Endothelial cell of hepatic sinusoid (primary cell): Measurements from ENCODE around the gene RXRA.

Experiments
- in situ Hi-C: cut with HindIII; loops from 2 replicates; pipeline ENCODE4 v1.10.0; 2017; ENCODE audit warnings: low sequenced_read_pairs

Gene RXRA

DNA sequence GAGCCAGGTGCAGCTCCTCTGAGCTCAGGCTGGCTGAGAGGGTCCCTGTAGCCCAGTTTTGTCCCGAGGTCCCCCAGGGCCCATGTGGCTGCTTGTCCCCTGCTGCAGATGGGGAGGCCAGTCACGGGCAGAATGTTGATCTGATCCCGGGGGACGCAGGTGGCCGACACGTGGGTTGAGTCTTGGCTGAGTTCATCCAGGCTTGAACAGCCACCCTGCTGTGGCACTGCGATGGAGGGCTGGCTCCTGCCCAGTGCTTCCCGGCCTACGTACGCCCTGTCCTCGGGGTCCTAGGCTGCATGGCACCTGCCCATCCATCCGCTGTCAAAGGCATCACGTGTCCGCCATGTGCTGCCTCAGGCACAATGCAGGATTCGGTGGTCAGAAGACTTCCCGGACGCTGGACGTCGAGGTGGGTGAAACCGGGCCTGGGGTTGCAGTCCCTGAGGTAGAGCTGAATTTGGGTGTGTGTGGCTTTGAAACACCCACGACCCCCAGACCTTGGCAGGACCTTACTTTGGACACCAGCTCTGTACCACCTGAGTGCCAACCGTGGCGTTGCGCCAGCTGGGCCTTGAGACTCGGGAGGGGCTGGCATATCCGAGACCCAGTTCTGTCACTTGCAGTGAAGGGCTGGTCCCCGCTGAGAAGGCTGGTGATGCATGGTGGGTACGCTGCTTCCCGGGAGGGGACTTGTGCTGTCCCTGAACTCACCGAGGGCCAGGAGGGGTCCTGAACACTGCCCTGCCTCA lies 22.3 kb downstream of the RXRA start:
- in situ Hi-C loops, result no loop called here

DNA sequence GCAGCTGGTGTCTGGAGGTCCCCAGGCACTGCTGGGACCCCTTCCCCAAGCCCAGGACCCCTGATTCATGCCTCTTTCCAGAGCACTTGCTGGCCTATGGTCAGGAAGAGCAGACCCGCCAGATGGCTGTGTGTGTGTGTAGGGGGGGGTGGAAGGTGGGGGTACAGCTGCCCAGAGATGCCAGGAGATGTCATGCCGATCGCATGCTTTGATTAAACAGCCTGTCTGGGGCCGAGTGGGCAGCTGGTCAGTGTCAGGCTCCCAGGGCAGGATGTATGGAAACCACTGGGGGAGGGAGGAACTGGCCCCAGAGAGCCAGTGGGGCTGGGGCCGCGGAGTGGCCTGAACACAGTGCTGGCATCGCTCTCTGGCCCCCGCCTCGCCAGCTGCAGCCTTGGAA lies 23.7 kb downstream of the RXRA start:
- in situ Hi-C loops, result no loop called here

DNA sequence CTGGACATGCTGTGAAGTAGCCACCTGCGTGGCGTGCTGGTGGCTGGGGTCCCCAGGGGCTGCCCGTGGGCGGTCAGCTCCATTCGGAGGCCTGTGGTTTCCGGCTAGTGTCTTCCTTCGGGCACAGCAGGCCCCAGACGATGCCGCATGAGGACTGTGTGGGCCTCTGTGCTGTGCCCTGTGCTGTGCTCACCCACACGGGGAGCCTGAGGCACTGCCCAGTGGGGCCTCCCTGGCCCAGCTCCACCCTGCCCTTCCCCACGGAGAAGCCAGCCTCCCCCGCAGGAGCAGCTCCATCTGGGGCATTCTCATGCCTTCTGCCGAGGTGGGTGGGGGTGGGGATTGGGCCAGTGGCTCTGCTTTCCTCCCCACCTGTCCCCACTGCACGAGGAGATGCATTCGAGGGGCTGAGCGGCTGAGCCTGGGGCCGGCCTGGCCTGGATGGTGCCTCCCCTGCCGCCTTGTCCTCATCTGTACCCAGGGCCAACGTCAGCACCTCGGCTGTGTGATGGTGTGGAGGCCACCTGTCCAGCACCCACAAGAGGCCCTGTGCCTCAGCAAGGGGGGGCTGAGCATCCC lies 24.2 kb downstream of the RXRA start:
- in situ Hi-C loops, result no loop called here

DNA sequence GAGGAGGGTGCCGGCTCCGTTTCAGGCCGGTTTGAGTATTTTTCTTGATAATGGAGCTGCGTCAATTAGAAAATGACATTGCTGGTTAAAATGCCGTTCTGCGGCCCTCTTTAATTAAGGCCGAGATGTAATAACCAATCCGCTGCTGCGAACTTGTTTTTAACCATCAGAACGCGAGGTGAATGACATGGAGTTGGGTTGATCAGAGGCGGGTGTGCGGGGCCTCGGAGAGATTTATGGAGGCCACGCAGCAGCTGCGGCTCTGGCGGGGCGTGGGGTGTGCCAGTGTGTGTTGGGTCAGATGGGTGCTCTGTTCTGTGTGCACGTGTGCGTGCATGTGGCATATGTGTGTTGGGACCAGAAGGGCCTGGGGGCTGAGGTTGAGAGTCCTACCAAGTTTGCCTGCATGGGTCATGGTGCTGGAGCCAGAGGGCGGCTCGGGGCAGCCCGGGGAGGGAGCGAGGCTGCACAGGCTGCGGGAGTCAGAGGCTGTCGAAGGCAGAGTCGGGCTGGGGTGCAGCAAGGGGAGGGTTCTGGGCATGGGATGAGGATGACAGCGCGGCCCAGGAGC lies 25.4 kb downstream of the RXRA start:
- in situ Hi-C loops, result no loop called here

DNA sequence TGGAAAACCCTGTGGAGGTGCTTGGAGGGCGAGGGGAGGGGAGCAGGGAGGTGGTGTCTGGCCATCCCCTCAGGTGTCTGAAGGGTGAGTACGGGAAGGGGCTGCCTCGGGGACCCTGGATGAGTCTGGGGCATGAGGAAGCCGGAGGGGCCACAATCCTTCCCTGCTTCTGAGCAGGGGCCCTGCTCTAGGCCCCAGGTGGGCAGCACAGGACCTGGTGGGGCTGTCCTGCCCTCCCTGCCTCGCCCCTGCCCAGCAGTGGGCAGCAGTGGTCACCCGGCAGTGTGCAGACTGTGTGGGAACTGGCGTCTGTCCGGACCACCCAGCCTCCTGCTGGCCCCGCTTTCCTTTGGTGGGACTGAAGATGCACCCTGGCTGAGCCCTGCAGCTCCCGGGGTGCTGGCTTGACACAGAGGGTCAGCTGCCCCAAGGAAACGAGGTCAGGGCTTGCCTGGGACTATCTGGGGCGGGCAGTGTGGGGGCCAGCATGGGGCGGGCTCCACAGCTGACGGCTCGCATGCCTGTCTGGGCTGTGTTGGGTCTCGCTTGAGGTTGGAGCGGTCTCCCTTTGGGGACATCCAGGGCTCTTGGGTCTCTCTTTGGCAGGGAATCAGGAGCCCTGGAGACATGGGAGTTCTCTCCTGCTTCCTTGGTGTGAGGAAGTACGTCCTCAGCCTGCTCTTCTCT lies 26.1 kb downstream of the RXRA start:
- in situ Hi-C loops, result no loop called here

DNA sequence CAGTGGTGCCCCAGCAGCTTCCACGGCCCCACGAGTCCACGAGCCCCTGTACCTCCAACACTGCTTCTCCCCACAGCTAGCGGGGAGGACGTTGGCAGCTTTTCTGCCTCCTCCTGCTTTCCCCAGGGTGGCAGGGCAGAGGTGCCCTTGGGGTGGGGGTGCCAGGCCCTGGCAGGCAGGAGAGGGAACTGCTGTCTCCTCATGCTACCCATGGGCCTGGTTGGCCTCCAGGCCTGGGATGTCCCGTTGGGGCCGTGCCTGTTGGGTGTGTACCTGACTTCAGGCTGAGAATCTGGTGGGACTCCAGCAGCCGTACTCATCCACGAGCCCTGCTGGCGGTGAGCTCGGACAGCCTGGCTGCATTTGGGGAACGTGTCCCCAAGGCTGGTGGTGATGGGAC lies 27.3 kb downstream of the RXRA start:
- in situ Hi-C loops, result no loop called here

DNA sequence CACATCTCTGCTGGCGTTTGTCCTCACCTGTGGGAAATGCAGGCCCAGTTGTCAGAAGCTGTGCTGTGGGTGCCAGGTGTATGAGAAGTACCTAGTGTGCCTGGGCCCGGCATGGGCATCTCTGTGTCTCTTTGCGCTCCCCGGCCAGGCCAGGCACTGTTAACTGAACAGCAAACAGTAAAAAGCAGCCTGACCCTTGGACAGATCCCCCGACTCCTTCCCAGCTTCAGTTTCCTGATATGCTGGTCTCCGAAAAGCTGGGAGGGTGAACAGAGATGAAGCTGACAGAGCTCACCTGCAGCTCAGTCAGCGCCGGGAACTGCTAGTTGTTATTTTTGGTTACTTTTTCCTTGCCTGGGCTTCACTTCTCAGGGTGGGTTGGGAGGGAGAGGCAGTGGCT lies 28.9 kb downstream of the RXRA start:
- in situ Hi-C loops, result loop anchor here (5.0 kb wide), 2 partner anchors 87 to 98 kb away; no protein-coding TSS in a partner anchor

DNA sequence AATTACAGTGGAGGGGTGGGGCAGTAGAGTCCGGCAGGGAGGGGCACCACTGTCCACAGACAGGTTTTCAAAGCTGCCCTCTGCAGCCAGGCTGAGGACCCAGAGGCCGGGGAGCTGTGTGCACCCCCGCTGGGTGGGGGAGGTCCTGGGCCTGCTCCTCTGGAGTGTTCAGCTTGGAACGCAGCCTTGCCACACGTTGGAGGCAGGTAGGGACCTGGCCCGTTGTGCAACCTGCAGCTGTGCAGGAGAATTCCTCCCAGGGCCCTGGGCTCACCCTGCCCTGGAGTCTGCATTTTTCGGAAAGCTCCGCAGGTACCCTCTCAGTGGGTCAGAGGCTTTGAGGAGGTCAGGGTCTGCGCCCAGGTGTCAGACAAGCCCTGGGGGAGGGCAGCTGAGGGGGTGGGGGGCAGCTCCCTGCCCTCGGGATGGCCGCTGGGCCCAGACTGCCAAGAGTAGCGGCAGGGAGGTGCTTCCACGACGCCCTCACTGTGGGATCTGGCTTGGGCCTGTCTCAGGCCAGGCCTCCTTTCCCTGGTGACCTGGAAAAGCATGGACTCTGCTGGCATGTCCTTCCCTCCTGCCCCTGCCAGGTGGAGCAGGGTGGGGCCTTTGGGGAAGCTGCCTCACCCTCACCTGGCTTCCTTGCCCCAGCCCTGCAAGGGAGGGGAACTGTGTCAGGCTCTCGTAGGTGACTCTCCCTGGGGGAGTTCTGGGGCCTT lies 29.5 kb downstream of the RXRA start:
- in situ Hi-C loops, result loop anchor here (5.0 kb wide), 2 partner anchors 87 to 98 kb away; no protein-coding TSS in a partner anchor

DNA sequence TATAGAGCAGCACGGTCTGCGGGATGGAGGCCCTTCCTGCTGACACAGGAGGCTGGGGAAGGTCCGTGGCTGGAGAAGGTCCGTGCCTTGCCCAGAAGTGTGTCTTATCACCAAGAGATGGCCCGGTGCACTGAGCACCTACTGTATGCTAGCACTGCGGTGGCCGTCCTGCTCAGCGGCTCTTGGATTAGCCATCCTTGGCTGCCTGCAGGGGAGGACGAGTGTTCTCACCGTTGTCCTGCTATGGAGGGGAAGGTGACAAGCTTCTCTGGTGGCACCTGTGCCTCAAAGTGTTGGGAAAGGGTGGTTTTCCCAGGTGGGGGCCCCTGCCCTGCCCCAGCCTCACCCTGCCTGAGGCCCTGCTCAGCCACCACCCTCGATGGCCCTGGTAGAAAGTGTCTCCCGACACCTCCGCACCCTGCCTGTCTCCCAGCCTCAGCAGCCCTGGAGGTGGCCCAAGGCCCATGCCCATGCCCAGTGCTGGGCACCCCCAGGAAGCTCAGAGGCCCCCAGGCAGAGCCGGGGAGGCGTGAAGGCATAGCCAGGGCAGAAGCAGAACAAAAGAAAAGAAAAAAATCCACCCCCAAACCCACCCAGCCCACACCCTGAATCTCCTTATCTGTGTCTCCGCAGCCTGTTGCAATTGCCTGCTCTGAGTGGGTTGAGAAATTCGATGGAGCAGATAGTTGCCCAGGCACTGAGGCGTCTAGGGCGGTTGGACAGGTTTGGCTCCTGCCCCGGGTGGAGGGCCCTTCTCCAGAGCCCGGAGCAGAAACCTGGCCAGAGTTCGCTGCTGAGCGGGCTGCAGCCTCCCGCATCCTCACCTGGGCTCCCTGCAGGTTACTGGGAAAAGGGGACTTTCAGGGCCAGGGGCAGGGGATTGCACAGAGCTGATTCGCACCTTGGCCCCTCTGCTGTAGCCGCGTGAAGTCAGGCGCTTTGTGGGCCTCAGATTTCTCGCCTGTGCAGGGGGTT lies 30.5 kb downstream of the RXRA start:
- in situ Hi-C loops, result loop anchor here (5.0 kb wide), 2 partner anchors 86 to 99 kb away; no protein-coding TSS in a partner anchor

DNA sequence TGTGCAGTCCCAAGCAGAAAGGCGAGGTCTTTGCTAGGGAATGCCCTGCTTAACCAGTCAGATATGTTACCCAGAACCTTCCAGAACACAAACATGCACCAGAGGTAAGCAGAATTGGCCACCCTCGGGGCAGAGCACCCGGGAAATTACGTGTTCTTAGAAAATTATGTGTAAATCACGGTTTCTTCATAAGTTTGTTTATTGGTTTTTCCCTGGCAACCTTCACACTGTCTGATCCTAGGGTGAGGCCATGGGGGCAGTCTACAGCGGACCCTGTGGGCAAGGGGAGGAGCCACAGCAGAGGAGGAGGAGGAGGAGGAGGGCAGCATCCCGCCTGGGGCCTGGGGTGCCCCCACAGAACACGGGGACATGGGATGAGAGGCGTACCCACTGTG lies 31.4 kb downstream of the RXRA start:
- in situ Hi-C loops, result loop anchor here (5.0 kb wide), 2 partner anchors 85 to 100 kb away; no protein-coding TSS in a partner anchor

DNA sequence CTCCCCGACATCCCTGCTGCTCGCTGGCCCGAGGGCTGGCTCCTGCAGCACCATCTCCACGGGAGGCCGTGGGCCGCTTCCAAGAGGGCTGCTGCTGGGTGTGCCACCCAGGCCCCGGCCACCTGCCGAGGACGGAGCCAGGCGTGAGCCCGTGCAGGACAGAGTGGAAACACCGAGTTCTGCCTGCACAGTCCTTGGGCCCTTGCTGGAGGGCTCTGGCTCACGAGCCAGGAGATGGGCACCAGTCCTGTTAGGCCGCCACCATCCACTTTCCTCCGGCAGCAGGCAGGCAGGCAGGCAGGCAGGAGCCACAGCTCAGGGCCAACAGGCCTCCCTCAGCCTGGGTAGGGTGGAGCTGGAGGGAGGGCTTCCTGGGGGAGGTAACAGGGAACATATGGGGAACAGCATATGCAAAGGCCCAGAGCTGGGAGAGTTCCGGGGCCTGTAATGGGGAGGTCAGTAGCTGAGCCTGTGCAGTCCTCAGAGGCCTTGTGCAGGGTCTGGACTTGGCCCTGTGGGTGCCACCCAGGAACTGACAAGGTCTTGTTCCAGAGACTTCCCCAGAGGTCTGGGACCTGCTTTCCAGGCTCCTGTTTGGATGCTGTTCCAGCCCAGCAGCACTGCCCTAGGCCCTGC lies 31.9 kb downstream of the RXRA start:
- in situ Hi-C loops, result loop anchor here (5.0 kb wide), 2 partner anchors 84 to 101 kb away; no protein-coding TSS in a partner anchor

DNA sequence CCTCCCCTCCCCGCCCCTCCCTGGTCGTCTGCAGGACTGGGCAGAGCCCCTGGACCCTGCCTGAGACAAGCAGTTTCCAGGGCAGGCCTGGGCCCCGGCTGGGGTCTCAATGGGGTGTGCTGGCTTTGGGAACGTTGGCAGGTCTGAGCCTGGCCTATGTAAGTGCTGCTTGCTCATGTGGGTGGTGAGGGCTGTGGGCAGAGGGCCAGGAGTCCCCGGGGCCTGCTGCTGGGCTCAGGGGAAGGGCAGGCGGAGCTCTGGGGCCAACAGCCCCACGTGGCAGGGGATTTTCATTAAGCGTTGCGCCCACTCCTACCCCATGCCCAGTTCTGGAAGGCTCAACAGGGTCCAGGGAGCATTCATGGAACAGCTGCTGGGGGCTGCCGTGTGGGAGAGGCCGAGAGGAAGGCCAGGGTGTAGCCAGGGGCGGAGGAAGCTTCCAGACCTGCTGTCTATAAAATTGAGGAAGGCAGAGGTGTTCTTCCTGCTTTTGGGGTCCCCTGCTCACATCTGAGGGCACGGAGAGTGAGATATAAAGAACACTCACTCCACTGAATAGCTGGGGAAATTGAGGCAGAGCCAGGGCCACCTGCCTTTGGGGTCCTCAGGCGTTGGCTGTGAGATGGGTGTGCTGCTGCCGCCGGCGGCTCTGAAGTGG lies 32.5 kb downstream of the RXRA start:
- in situ Hi-C loops, result loop anchor here (5.0 kb wide), 2 partner anchors 84 to 101 kb away; no protein-coding TSS in a partner anchor

DNA sequence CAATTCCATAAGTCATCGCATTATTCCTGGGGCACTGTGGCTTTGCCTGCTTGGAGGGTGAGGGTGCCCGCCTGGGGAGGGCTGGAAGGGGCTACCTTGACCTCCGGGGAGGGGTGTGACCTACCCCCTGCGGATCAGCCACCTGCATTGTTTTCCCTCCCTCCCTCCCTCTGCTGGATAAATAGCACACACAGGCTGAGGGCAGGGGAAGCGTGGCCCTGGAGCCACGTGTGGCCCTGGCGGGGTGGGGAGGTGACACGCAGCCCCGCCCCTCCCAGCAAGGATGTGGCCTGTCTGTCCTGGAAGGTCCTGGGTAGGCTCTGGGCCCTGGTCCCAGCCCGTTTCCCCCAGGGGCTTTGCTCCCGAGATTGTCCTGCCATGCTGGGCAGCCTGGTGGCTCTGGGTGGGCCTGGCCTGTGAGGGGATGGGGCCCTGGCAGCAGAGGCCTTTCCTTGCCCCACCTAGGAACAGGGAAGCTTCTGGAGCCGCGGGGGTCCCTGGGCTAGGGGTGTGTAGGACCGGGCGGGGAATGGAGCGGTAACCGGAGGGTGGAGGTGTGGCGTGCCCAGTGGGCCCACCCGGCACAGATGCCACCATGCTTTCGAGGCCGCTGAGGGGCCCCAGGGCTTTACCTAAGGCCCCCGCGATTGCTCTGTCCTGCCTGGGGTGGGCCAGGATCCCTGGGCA lies 33.4 kb downstream of the RXRA start:
- in situ Hi-C loops, result loop anchor here (5.0 kb wide), 2 partner anchors 83 to 102 kb away; no protein-coding TSS in a partner anchor

DNA sequence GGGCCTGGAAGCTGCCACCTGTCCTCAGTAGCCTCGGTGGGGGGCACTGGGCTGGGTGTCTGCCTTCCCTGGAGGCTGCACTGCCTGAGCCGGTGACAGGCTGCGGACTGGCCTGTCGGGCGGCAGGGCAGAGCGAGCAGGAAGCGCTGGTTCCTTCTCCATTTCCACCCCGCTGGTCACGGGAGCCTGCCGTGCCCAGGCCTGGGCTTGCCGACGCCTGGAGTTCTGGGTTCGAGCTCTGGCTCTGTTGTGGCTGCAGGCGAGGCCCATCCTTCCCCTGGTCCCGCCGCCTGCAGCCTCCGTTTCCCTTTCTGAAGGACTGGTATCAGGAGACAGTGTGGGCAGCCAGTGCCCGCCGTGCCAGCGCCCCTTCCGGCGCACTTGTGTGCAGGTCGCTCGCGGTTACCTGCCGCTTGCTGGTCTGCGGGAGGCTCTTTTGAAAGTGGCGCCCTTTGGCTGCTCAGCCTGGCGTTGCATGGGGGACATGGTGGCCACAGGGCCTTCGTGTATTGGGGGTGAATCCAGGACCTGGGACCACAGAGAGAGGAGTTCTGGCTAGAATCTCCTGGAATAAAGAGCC lies 34.0 kb downstream of the RXRA start:
- in situ Hi-C loops, result no loop called here

DNA sequence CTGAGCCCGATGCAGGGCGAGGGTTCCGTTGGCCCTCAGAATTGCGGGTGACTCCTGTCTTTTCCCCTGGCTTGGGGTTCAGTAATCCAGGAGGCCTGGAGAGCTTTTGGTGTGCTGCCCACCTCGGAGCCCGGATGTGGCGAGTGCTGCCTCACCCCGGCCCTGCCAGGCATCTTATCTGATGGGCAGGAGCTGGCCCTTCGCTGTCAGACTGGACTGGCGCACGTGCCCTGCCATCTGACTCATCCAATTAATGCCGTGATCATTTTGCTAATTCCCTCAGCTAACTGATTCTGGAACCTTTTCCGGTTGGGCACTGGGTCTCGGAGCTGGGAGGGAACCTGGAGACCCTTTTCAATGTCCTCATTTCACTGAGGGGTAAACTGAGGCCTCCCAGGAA lies 34.6 kb downstream of the RXRA start:
- in situ Hi-C loops, result no loop called here

DNA sequence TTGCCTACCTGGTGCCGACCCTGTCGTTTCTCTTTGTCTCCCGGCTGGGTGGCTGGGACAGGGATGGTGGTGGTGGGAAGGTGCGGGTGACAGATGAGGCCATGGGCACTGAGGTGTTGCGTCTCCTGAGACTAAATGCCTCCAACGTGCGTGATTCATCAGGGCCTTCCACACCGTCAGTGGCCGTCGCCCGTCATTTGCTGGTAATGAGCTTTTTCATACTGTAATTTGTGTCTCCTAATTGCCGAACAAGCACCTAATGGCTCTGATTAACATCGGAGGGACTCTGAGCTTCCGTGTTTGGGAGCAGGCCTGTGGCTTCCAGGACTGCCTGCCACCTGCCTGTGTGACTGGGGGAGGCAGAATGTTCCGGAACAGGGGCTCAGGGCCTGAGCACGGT lies 35.2 kb downstream of the RXRA start:
- in situ Hi-C loops, result no loop called here

DNA sequence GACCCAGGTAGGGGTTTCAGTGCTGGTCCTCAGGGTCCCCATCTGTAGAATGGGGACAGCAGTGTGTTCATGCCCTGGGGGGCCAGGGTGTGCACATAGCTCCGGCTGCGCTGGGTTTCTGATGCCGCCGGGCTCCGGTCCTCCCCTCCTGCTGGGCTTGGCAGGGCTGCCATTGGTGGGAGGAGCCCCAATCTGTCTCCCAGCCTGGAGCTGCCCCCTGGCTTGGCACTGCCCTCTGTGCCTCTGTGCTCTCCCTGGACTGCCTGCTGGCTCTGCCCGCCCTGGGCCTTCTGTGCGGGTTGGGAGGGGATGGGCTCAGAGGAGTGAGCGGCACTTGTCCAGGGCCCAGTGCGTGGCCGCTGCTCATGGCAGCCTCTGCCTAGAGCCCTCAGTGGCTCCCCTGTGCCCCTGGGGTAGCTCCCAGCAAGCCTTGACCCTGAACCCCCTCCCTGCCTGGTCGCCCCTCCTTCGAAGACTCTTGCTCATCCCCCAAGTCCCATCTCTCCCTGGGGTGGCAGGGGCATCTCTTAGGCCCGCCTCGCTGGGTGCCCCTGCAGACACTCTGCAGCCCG lies 35.7 kb downstream of the RXRA start:
- in situ Hi-C loops, result no loop called here
